Stimulated activated memory B cell treated with anti-CD40 and anti-IgM and Interleukin-4, amounts not matched to agents 10 μg/mL and 1 μg/mL and 100 μg/mL, for 72 hours (primary cell): ENCODE measurements around the gene NSL1.

Experiments used
- ATAC-seq: fragments of 150-1000 bp; cut with Tn5 transposase; 2 replicates; pipeline ENCODE4 v1.10.0; 2021
- H3K27ac Mint-ChIP-seq: one replicate; pipeline ENCODE4 v1.8.0; 2022; ENCODE audit warnings: mild to moderate bottlenecking, mixed read lengths
- H3K27me3 Mint-ChIP-seq: one replicate; pipeline ENCODE4 v1.8.0; 2022; ENCODE audit warnings: mixed read lengths
- H3K36me3 Mint-ChIP-seq: one replicate; pipeline ENCODE4 v1.8.0; 2022; ENCODE audit warnings: mixed read lengths
- H3K4me1 Mint-ChIP-seq: one replicate; pipeline ENCODE4 v1.8.0; 2022; ENCODE audit warnings: mixed read lengths
- H3K4me3 Mint-ChIP-seq: one replicate; pipeline ENCODE4 v1.8.0; 2022; ENCODE audit warnings: mild to moderate bottlenecking, moderate library complexity, mixed read lengths
- H3K9me3 Mint-ChIP-seq: one replicate; pipeline ENCODE4 v1.8.0; 2022; ENCODE audit warnings: mixed read lengths

NSL1 gene

DNA sequence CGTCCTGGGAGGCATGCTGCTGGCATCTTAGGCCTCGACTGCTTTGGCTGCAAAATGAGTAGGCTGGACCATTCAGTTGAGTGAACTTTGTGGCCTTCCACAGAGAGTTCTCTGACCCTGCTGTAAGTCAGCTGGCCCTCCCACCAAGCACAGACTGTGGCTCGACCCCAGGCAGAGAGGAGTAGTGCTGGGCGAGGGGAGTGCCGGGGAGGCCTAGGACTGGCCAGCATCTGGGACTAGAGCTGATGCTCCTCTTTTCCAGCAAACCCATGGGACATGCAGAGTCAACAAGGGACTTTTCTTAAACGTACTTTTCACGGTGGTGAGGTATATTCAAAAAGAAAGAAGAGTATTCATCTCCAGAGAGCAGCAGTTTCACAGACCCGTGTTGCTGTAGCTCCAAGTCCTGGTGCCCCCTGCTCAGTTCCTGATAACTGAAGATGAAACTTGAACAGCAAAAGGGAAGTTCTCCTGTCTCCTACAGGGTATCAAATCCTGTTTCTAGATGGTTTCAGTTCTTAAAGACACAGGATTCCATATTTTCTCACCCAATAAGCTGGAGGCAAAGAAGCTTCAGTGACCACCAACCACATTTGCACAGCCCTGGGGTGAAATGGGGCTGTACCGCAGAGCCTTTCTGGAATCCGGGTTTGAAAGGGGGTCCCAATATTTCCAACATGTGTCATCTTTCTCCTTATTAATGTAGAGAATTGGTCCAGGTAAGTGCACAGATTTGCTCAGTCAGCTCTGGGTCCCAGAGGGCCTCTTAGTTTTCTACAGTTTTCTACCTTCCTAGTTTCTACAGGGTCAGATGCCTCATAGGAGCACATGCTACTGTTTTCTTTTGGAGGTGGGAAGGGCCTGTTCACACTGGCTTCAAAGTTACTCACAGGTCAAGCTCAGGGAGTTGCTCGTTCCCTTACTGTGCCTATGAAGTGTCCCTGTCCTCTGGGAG lies 112.8 kb downstream of the NSL1 start:
- peak; percentile 89 for ATAC-seq
- Mint-ChIP-seq H3K36me3 (peaks cover 1% of the 10 kb centered on the region), H3K27ac (peak overlapping the region; percentile 81)

DNA sequence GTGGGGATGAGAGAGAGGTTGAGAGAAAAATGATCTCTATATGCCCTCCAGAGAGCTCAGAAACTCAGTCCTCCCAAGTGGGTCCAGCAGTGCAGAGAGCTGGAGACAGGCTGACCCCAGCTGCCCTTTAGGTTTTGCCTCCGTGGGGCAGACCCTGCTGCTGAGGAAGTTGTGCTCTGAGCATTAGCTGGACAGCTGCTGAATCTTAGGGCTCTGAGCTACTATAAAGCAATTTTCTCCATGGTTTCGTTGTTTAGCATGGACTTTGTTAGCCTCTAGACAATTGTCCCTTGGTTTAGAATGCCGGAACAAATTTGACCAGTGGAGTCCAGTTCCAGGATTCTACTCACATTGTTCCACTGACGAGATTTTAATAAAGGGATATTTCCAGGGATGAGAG lies 114.0 kb downstream of the NSL1 start:
- ATAC-seq: no peak
- H3K36me3 Mint-ChIP-seq: no peaks in the 10 kb centered on the region
- no peaks in the 10 kb centered on the region for H3K9me3 Mint-ChIP-seq
- H3K27me3 Mint-ChIP-seq: no peaks in the 10 kb centered on the region
- peak overlapping the region; percentile 81 for H3K27ac Mint-ChIP-seq
- H3K4me1 Mint-ChIP-seq: peaks cover 63% of the 10 kb centered on the region
- peak overlapping the region; percentile 13 for H3K4me3 Mint-ChIP-seq

More for the DNA sequence above, 112.8 kb downstream of the NSL1 start:
- no peaks in the 10 kb centered on the region for H3K9me3 Mint-ChIP-seq
- H3K27me3 Mint-ChIP-seq: no peaks in the 10 kb centered on the region
- peak overlapping the region; percentile 1 for H3K4me3 Mint-ChIP-seq
- H3K4me1 Mint-ChIP-seq: peaks cover 74% of the 10 kb centered on the region

DNA sequence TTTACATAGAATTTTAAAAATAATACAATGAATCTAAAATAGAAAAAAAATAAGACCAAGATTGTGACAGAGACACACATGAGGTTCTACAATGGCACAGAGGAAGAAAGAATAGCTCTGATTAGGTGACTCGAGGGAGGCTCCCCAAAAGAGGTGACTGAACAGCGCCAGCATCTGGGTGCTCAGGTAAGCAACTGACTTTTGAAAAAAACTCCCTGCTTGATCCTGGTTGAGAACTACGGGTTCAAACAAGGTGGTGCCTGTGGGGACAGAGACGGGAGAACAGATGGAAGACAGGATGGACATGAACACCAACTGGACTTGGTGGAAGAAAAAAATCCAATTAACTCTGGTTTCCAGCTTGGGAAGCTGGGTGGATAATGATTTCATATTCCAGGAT lies 114.4 kb downstream of the NSL1 start:
- Mint-ChIP-seq H3K27me3 (no peaks in the 10 kb centered on the region), H3K27ac (peak overlapping the region; percentile 81), H3K9me3 (no peaks in the 10 kb centered on the region), H3K36me3 (no peaks in the 10 kb centered on the region), H3K4me1 (peaks cover 59% of the 10 kb centered on the region), H3K4me3 (no peak overlapping the region)
- no peak for ATAC-seq
